DOHH2 (cell line): Measurements from ENCODE around the gene CCDC87.

Source experiments
- H3F3A ChIP-seq: fragments of 200-600 bp; sonication (generic), shearing (Covaris generic); 2 replicates; pipeline ENCODE4 v1.6.0; 2016; ENCODE audit warnings: antibody characterized with exemption, mild to moderate bottlenecking; ENCODE audit not compliant: control insufficient read depth, insufficient read depth
- H3K27ac ChIP-seq: fragments of 200-600 bp; sonication (generic); 2 replicates; pipeline ENCODE4 v1.5.1; 2014; ENCODE audit warnings: low read depth, mild to moderate bottlenecking, low read length, moderate library complexity
- H3K27me3 ChIP-seq: fragments of 200-600 bp; sonication (generic); 2 replicates; pipeline ENCODE4 v1.6.1; 2014; ENCODE audit warnings: mild to moderate bottlenecking, low read length, mixed read lengths; ENCODE audit not compliant: control insufficient read depth
- H3K36me3 ChIP-seq: fragments of 200-600 bp; sonication (generic); 2 replicates; pipeline ENCODE4 v1.6.1; 2014; ENCODE audit warnings: mild to moderate bottlenecking, low read length, moderate library complexity, mixed read lengths; ENCODE audit not compliant: control insufficient read depth
- H3K4me1 ChIP-seq: fragments of 200-600 bp; sonication (generic); 2 replicates; pipeline ENCODE4 v1.6.1; 2014; ENCODE audit warnings: mild to moderate bottlenecking, low read length, mixed read lengths; ENCODE audit not compliant: control insufficient read depth
- H3K4me2 ChIP-seq: fragments of 200-600 bp; sonication (generic); 2 replicates; pipeline ENCODE4 v1.6.0; 2014; ENCODE audit warnings: mild to moderate bottlenecking, low read length, moderate library complexity
- H3K4me3 ChIP-seq: fragments of 200-600 bp; sonication (generic); 2 replicates; pipeline ENCODE4 v1.5.1; 2014; ENCODE audit warnings: mild to moderate bottlenecking, low read length, mixed read lengths
- H3K79me2 ChIP-seq: fragments of 200-600 bp; sonication (generic); 2 replicates; pipeline ENCODE4 v1.6.1; 2014; ENCODE audit warnings: mild to moderate bottlenecking, low read length, mixed read lengths; ENCODE audit not compliant: control insufficient read depth
- H3K9me2 ChIP-seq: fragments of 200-600 bp; sonication (generic); replicated peaks from 2 replicates; pipeline ENCODE4 v1.6.1; 2014; ENCODE audit warnings: mild to moderate bottlenecking, low read length, mixed read lengths; ENCODE audit not compliant: control insufficient read depth
- H3K9me3 ChIP-seq: fragments of 200-600 bp; sonication (generic); 2 replicates; pipeline ENCODE4 v1.6.1; 2014; ENCODE audit warnings: antibody characterized with exemption, low read length, mixed read lengths; ENCODE audit not compliant: control insufficient read depth, insufficient read depth
- H4K20me1 ChIP-seq: fragments of 200-600 bp; sonication (generic); 2 replicates; pipeline ENCODE4 v1.6.0; 2014; ENCODE audit warnings: low read depth, mild to moderate bottlenecking, antibody characterized with exemption, low read length, moderate library complexity; ENCODE audit not compliant: control insufficient read depth, insufficient read depth
- EZH2phosphoT487 ChIP-seq: fragments of 200-600 bp; sonication (generic); IDR thresholded peaks from 2 replicates; pipeline ENCODE4 v1.6.1; 2017; ENCODE audit warnings: borderline replicate concordance, mild to moderate bottlenecking, antibody characterized with exemption, low read length, moderate library complexity, mixed read lengths
- TF ChIP-seq, protein P1 (sequence below): fragments of 200-600 bp; sonication (generic); IDR thresholded peaks from one replicate; pipeline ENCODE4 v1.5.1; 2014; ENCODE audit warnings: antibody characterized with exemption, mild to moderate bottlenecking, low read depth, low read length; ENCODE audit not compliant: poor library complexity, severe bottlenecking

The CCDC87 gene

DNA sequence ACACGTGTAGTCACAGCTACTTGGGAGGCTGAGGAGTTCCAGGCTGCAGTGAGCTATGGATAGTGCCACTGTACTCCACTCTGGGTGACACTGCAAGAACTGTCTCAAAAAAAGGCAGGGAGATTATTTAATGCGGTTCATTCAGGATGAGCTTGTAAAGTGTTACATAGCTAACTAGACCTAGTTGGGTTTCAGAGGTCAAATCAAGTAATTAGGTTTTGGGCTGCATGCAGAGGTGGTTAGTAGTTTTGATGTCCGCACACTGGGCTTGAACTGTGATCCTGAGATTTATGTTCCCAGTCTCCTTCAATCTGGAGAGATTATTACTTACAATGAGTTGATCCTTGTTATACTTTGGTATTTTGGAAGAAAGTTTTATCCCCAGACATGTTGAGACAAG lies 43.5 kb upstream of the CCDC87 start:
- H3K4me3 ChIP-seq = no peak overlapping the region
- H3K9me2 ChIP-seq = no peaks in the 10 kb centered on the region
- peaks cover 78% of the 10 kb centered on the region for H3K36me3 ChIP-seq
- peaks cover 39% of the 10 kb centered on the region for H3K4me1 ChIP-seq
- peaks cover 97% of the 10 kb centered on the region for H3K79me2 ChIP-seq
- H3K9me3 ChIP-seq = no peaks in the 10 kb centered on the region
- H3F3A ChIP-seq = peaks cover 55% of the 10 kb centered on the region
- no peaks in the 10 kb centered on the region for H3K27me3 ChIP-seq
- no peak overlapping the region for H3K4me2 ChIP-seq
- H3K27ac ChIP-seq = peak overlapping the region; percentile 15; the same call in 1 of the 2 replicates
- peaks cover 34% of the 10 kb centered on the region for H4K20me1 ChIP-seq
- TF ChIP-seq, protein P1, sequence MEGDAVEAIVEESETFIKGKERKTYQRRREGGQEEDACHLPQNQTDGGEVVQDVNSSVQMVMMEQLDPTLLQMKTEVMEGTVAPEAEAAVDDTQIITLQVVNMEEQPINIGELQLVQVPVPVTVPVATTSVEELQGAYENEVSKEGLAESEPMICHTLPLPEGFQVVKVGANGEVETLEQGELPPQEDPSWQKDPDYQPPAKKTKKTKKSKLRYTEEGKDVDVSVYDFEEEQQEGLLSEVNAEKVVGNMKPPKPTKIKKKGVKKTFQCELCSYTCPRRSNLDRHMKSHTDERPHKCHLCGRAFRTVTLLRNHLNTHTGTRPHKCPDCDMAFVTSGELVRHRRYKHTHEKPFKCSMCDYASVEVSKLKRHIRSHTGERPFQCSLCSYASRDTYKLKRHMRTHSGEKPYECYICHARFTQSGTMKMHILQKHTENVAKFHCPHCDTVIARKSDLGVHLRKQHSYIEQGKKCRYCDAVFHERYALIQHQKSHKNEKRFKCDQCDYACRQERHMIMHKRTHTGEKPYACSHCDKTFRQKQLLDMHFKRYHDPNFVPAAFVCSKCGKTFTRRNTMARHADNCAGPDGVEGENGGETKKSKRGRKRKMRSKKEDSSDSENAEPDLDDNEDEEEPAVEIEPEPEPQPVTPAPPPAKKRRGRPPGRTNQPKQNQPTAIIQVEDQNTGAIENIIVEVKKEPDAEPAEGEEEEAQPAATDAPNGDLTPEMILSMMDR = no peak
- TF ChIP-seq EZH2phosphoT487 = no peak

DNA sequence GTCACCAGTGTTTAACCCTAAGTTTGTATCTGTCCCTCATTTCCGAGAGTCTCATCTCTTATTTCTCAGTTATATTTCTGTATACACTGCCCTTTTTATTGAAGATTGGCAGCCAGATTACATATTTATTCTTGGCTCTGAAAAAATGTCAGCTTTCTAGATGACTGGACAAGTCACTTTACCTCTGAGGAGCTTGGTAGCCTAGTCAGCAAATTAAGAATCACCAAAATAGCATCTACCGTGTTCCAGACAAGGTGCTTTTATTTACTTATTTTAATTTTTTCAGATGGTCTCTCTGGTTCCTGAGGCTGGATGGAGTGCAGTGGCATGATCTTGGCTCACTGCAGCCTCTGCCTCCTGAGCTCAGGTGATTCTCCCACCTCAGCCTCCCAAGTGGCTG lies 40.1 kb upstream of the CCDC87 start:
- Histone ChIP-seq H3K9me3 (no peaks in the 10 kb centered on the region), H3K27me3 (no peaks in the 10 kb centered on the region), H3K9me2 (no peaks in the 10 kb centered on the region), H3K79me2 (peaks cover 100% of the 10 kb centered on the region), H4K20me1 (peaks cover 5% of the 10 kb centered on the region; the same call in 1 of the 2 replicates), H3K4me1 (peaks cover 14% of the 10 kb centered on the region), H3K27ac (no peak overlapping the region), H3K36me3 (peaks cover 80% of the 10 kb centered on the region), H3K4me3 (no peak overlapping the region), H3K4me2 (no peak overlapping the region), H3F3A (peaks cover 76% of the 10 kb centered on the region)
- no peak for TF ChIP-seq EZH2phosphoT487
- TF ChIP-seq, protein P1 = no peak

DNA sequence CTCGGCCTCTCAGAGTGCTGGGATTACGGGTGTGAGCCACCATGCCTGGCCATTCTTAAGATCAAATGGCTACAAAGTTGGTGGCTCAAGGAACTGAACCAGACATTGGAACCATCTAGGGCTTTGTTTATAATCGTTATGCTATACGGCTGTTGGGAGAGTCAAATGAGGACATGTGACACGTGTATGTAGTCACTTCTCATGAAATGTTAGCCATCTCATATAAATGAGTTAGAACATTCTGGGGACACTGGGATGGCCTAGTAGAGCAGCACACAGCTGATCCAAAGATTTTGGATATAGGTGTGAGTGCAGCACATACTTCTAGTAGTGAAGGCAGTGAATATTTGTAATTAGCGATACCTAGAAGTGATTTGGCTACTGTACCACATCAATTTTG lies 39.0 kb upstream of the CCDC87 start:
- no peaks in the 10 kb centered on the region for H3K9me3 ChIP-seq
- H3K9me2 ChIP-seq = no peaks in the 10 kb centered on the region
- H3K4me3 ChIP-seq = no peak overlapping the region
- no peak overlapping the region for H3K27ac ChIP-seq
- peaks cover 81% of the 10 kb centered on the region for H3K36me3 ChIP-seq
- peaks cover 12% of the 10 kb centered on the region for H4K20me1 ChIP-seq
- no peaks in the 10 kb centered on the region for H3K27me3 ChIP-seq
- H3K79me2 ChIP-seq = peaks cover 100% of the 10 kb centered on the region
- H3K4me2 ChIP-seq = no peak overlapping the region
- H3F3A ChIP-seq = peaks cover 66% of the 10 kb centered on the region
- TF ChIP-seq, protein P1 = no peak
- no peak for TF ChIP-seq EZH2phosphoT487
- peaks cover 5% of the 10 kb centered on the region; the same call in 1 of the 2 replicates for H3K4me1 ChIP-seq

DNA sequence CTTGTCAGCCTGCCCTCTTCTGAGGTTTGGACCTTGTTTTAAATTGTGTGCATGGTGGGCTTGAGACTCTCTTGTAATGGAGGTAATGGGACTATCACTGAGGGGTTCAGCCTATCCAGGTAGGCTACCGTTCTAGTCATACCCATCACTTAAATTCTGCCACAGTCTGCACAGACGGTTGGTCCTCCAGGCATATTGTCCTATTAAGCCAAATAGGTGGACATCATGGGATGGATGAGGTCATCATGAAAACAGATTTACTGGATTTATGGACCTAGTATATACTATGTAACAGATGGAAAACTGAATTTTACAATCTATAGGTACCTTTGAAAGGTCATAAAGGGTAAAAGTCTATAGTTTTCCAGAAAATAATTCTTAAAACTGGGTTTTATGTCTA lies 36.5 kb upstream of the CCDC87 start:
- H4K20me1 ChIP-seq = peaks cover 34% of the 10 kb centered on the region
- H3K36me3 ChIP-seq = peaks cover 95% of the 10 kb centered on the region

More for the DNA sequence above, 36.5 kb upstream of the CCDC87 start:
- peaks cover 100% of the 10 kb centered on the region for H3K79me2 ChIP-seq
- H3K27ac ChIP-seq = no peak overlapping the region
- H3K9me2 ChIP-seq = no peaks in the 10 kb centered on the region
- no peak overlapping the region for H3K4me2 ChIP-seq
- no peak overlapping the region for H3K4me3 ChIP-seq
- no peaks in the 10 kb centered on the region for H3K4me1 ChIP-seq
- peaks cover 45% of the 10 kb centered on the region for H3F3A ChIP-seq
- no peaks in the 10 kb centered on the region for H3K27me3 ChIP-seq
- no peak for TF ChIP-seq EZH2phosphoT487
- TF ChIP-seq, protein P1 = no peak
- H3K9me3 ChIP-seq = no peaks in the 10 kb centered on the region
